OCI-LY7 (cell line): ENCODE results near the gene CCDC17. TPM values are rescaled to one million over a fixed set of nuclear protein-coding genes. Genes with fewer than 3 reads are reported as not detected.

ENCODE experiments used
- BruUV-seq: library from RNA; stranded (reverse); fragments of 400-500 nt; replicated peaks from 2 replicates; lab custom pipeline; 2021; lab: Mats Ljungman, UMichigan
- CTCF ChIA-PET: fragments of 300-600 bp; sonication (Branson Sonifier 250); formaldehyde crosslinking; loops from one replicate; lab custom pipeline; 2022; ENCODE audit warnings: antibody characterized with exemption; ENCODE audit not compliant: unreplicated experiment; lab: Charles Lee
- POLR2A ChIA-PET: fragments of 300-600 bp; sonication (Branson Sonifier 250); formaldehyde crosslinking; loops from one replicate; lab custom pipeline; 2022; ENCODE audit warnings: antibody characterized with exemption; lab: Charles Lee
- DNase-seq: peaks from one replicate; pipeline ENCODE4 v3.0.0-alpha.2; 2015; ENCODE audit warnings: low spot score
- H2AFZ ChIP-seq: fragments of 200-600 bp; sonication (generic), shearing (Covaris generic); 2 replicates; pipeline ENCODE4 v1.6.1; 2014; ENCODE audit warnings: mild to moderate bottlenecking, antibody characterized with exemption, low read length, moderate library complexity
- H3K27ac ChIP-seq: fragments of 200-600 bp; sonication (generic); 2 replicates; pipeline ENCODE4 v1.5.1; 2014; ENCODE audit warnings: mixed run types, low read depth, mild to moderate bottlenecking, moderate library complexity, low read length, inconsistent platforms; ENCODE audit not compliant: poor library complexity, severe bottlenecking
- H3K36me3 ChIP-seq: fragments of 200-600 bp; sonication (generic); 2 replicates; pipeline ENCODE4 v1.6.1; 2014; ENCODE audit warnings: mild to moderate bottlenecking, antibody characterized with exemption, low read length, moderate library complexity, mixed read lengths; ENCODE audit not compliant: insufficient read depth
- H3K4me1 ChIP-seq: fragments of 200-600 bp; sonication (generic); 2 replicates; pipeline ENCODE4 v1.5.1; 2014; ENCODE audit warnings: mild to moderate bottlenecking, low read length; ENCODE audit not compliant: insufficient read depth, poor library complexity, severe bottlenecking
- H3K4me2 ChIP-seq: fragments of 200-600 bp; sonication (generic); 2 replicates; pipeline ENCODE4 v1.6.1; 2014; ENCODE audit warnings: mild to moderate bottlenecking, low read length
- H3K4me3 ChIP-seq: fragments of 200-600 bp; sonication (generic); 2 replicates; pipeline ENCODE4 v1.5.1; 2014; ENCODE audit warnings: mild to moderate bottlenecking, low read depth, low read length; ENCODE audit not compliant: poor library complexity, severe bottlenecking
- H3K79me2 ChIP-seq: fragments of 200-600 bp; sonication (generic); 2 replicates; pipeline ENCODE4 v1.6.1; 2016; ENCODE audit warnings: low read depth, mild to moderate bottlenecking, low read length, moderate library complexity, mixed read lengths; ENCODE audit not compliant: insufficient read depth
- H3K9me2 ChIP-seq: fragments of 200-600 bp; sonication (generic); 2 replicates; pipeline ENCODE4 v1.6.1; 2016; ENCODE audit warnings: mild to moderate bottlenecking, low read length, mixed read lengths; ENCODE audit not compliant: insufficient read depth
- H3K9me3 ChIP-seq: fragments of 200-600 bp; sonication (generic); 2 replicates; pipeline ENCODE4 v1.6.1; 2014; ENCODE audit warnings: mild to moderate bottlenecking, mixed run types, low read length, mixed read lengths
- H4K20me1 ChIP-seq: fragments of 200-600 bp; sonication (generic); 2 replicates; pipeline ENCODE4 v1.6.1; 2014; ENCODE audit warnings: mild to moderate bottlenecking, antibody characterized with exemption, low read length, moderate library complexity, mixed read lengths; ENCODE audit not compliant: insufficient read depth
- CTCF ChIP-seq: fragments of 200-600 bp; sonication (generic); conservative IDR thresholded peaks from 2 replicates; pipeline ENCODE4 v1.5.1; 2014; ENCODE audit warnings: mild to moderate bottlenecking, antibody characterized with exemption, low read length, moderate library complexity, mixed read lengths
- EZH2phosphoT487 ChIP-seq: fragments of 200-600 bp; sonication (generic); IDR thresholded peaks from 2 replicates; pipeline ENCODE4 v1.6.1; 2018; ENCODE audit warnings: low read depth, borderline replicate concordance, mild to moderate bottlenecking, mixed run types, antibody characterized with exemption, low read length, moderate library complexity, mixed read lengths
- intact Hi-C: fragments of 100-400 bp; cut with micrococcal nuclease; formaldehyde crosslinking; loops from one replicate; pipeline ENCODE4 v1.10.0; 2022; ENCODE audit not compliant: unreplicated experiment
- total RNA-seq, 2 experiments: library from RNA; depleted of rRNA in 1 of 2; stranded (reverse); fragments of >200 nt in 1 of 2; shearing (Covaris generic) in 1 of 2; gene quantifications; 2 replicates each; pipeline ENCODE4 v1.2.3, GENCODE V29; 2014 to 2022

The CCDC17 gene
- total RNA-seq, 2 experiments from 2014 or later = 3.2 to 5.0 TPM

DNA sequence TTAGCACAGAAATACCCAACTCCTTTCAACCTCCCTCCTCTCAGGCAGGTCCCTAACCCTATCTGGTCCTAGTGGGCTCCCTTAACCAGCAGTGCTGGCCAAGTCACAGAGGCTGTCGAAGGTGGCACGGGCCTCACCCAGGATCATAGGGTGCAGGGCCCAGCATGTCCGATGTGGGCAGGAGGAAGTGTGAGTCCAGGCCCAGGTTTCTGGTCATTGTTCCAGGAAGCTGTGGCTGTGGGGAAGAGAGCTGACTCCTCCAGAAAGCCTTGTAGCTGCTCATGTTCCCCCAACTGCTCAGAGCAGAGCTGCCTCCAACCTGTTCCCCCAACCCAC, 2.4 kb downstream of the CCDC17 start:
- CTCF ChIA-PET = no interaction called here
- POLR2A ChIA-PET = no interaction called here

GRCh38 chr1:45620588-45621500, 3.0 kb downstream of the CCDC17 start:
- TF ChIP-seq EZH2phosphoT487 (no peak), CTCF (no peak)
- H3K9me3 ChIP-seq = no peaks in the 10 kb centered on the region
- no peak overlapping the region for H3K4me2 ChIP-seq
- no peaks in the 10 kb centered on the region for H3K9me2 ChIP-seq
- intact Hi-C loops = no loop called here
- BruUV-seq = no TSS peak
- peaks cover 4% of the 10 kb centered on the region; the same call in 1 of the 2 replicates for H4K20me1 ChIP-seq
- no peak overlapping the region for H3K27ac ChIP-seq
- H2AFZ ChIP-seq = no peak overlapping the region
- POLR2A ChIA-PET = interaction anchor here (0.5 to 0.6 kb wide), 2 partner anchors 9 to 360 kb away, joined by 3 to 4 read pairs; no protein-coding TSS in a partner anchor
- H3K36me3 ChIP-seq = peaks cover 67% of the 10 kb centered on the region
- H3K4me3 ChIP-seq = no peak overlapping the region
- DNase-seq = no peak
- CTCF ChIA-PET = no interaction called here
- H3K79me2 ChIP-seq = peaks cover 2% of the 10 kb centered on the region; the same call in 1 of the 2 replicates
- peaks cover 5% of the 10 kb centered on the region for H3K4me1 ChIP-seq

More for the DNA sequence above, 2.4 kb downstream of the CCDC17 start:
- BruUV-seq = no TSS peak
- H3K4me3 ChIP-seq = no peak overlapping the region
- intact Hi-C loops = no loop called here
- TF ChIP-seq EZH2phosphoT487 (no peak), CTCF (no peak)
- H3K4me2 ChIP-seq = no peak overlapping the region
- peaks cover 64% of the 10 kb centered on the region for H3K36me3 ChIP-seq
- no peaks in the 10 kb centered on the region for H3K4me1 ChIP-seq
- no peak overlapping the region for H2AFZ ChIP-seq
- H3K79me2 ChIP-seq = no peaks in the 10 kb centered on the region
- H3K27ac ChIP-seq = no peak overlapping the region
- H4K20me1 ChIP-seq = peaks cover 4% of the 10 kb centered on the region; the same call in 1 of the 2 replicates
- no peaks in the 10 kb centered on the region for H3K9me2 ChIP-seq
- no peaks in the 10 kb centered on the region for H3K9me3 ChIP-seq
- DNase-seq = no peak
